A549 (cell line): ENCODE results near the gene RUNX3. TPM values are rescaled to one million over a fixed set of nuclear protein-coding genes. Genes with fewer than 3 reads are reported as not detected.

Source experiments
- ATAC-seq, 2 experiments: fragments of 200-7000 bp in 1 of 2; fragments of >200 bp in 1 of 2; cut with Nextera tagmentation in 1 of 2; cut with Tn5 transposase in 1 of 2; 3 replicates each; pipeline versions ENCODE4 v1.8.0 to v1.9.1; 2018 to 2020; ENCODE audit warnings: mild to moderate bottlenecking in 1 of 2, moderate library complexity in 1 of 2
- CTCF ChIA-PET: fragments of 300-600 bp; sonication (Branson Sonifier 250); formaldehyde crosslinking; extraction: SDS; loops from one replicate; lab custom pipeline; 2021; ENCODE audit warnings: antibody characterized with exemption, inconsistent platforms; lab: Yijun Ruan, JAX
- POLR2A ChIA-PET: fragments of 350-600 bp; formaldehyde crosslinking; extraction: SDS; loops from one replicate; lab custom pipeline; 2021; ENCODE audit warnings: antibody characterized with exemption, inconsistent platforms; lab: Yijun Ruan, JAX
- DNase-seq, 2 experiments: peaks; one replicate each; pipeline versions ENCODE4 v3.0.0 to v3.0.0-alpha.2; 2011 to 2016; ENCODE audit warnings: low read depth in 1 of 2, low spot score in 1 of 2
- FAIRE-seq: peaks from 2 replicates; lab custom pipeline; 2011; peaks lifted over from hg19 to GRCh38; lab: Jason Lieb, UNC
- H3K27ac ChIP-seq, 2 experiments: fragments of >200 bp; sonication (Bioruptor Twin); formaldehyde crosslinking; 3 replicates each; pipeline ENCODE4 v1.5.1; 2016 to 2017
- H3K4me1 ChIP-seq: fragments of >200 bp; sonication (Bioruptor Twin); formaldehyde crosslinking; 3 replicates; pipeline ENCODE4 v1.6.1; 2016
- H3K4me2 ChIP-seq: fragments of >200 bp; sonication (Bioruptor Twin); formaldehyde crosslinking; 3 replicates; pipeline ENCODE4 v1.6.1; 2016
- H3K4me3 ChIP-seq: fragments of >200 bp; sonication (Bioruptor Twin); formaldehyde crosslinking; 3 replicates; pipeline ENCODE4 v1.5.1; 2016
- H3K9me3 ChIP-seq: fragments of >200 bp; sonication (Bioruptor Twin); formaldehyde crosslinking; 3 replicates; pipeline ENCODE4 v1.6.1; 2016
- BCL3 ChIP-seq: fragments of >200 bp; sonication (Bioruptor Twin); formaldehyde crosslinking; IDR thresholded peaks from 3 replicates; pipeline ENCODE4 v1.6.1; 2016
- CHD2 ChIP-seq: fragments of 150-350 bp; IDR thresholded peaks from 2 replicates; pipeline ENCODE4 v1.6.1; 2014; ENCODE audit warnings: low read length; ENCODE audit not compliant: partially characterized antibody
- EHF ChIP-seq: fragments of 250-450 bp; sonication (Bioruptor Pico); IDR thresholded peaks from 2 replicates; pipeline ENCODE4 v1.5.0; 2020; ENCODE audit warnings: mild to moderate bottlenecking
- EP300 ChIP-seq, 2 experiments: fragments of >200 bp; sonication (Bioruptor Twin); formaldehyde crosslinking; IDR thresholded peaks; 2 replicates in 1 of 2; 3 replicates in 1 of 2; pipeline ENCODE4 v1.6.1; 2016 to 2017
- FOSL2 ChIP-seq, 2 experiments: fragments of 450-650 bp in 1 of 2; fragments of >200 bp in 1 of 2; sonication (Bioruptor Twin) in 1 of 2; formaldehyde crosslinking; IDR thresholded peaks; 2 replicates each; pipeline versions ENCODE4 v1.5.0 to v1.6.1; 2016 to 2020; ENCODE audit warnings: mild to moderate bottlenecking in 1 of 2, moderate library complexity in 1 of 2
- HEYL ChIP-seq: fragments of 250-450 bp; sonication (Bioruptor Pico); IDR thresholded peaks from 2 replicates; pipeline ENCODE4 v1.8.0; 2021; ENCODE audit warnings: mild to moderate bottlenecking, moderate library complexity
- HOXA7 ChIP-seq: fragments of 250-450 bp; sonication (Bioruptor Pico); IDR thresholded peaks from 2 replicates; pipeline ENCODE4 v1.5.0; 2020; ENCODE audit warnings: mild to moderate bottlenecking, moderate library complexity
- HOXB5 ChIP-seq: fragments of 250-450 bp; sonication (Bioruptor Pico); IDR thresholded peaks from 2 replicates; pipeline ENCODE4 v1.5.0; 2020; ENCODE audit warnings: mild to moderate bottlenecking, moderate library complexity
- JUNB ChIP-seq: fragments of >200 bp; sonication (Bioruptor Twin); formaldehyde crosslinking; IDR thresholded peaks from 2 replicates; pipeline ENCODE4 v1.6.1; 2016
- KDM1A ChIP-seq: fragments of 200-600 bp; sonication (generic); IDR thresholded peaks from 2 replicates; pipeline ENCODE4 v1.6.1; 2016; ENCODE audit warnings: low read depth, mild to moderate bottlenecking
- MAX ChIP-seq: IDR thresholded peaks from 2 replicates; pipeline ENCODE4 v1.6.1; 2012
- MAZ ChIP-seq: fragments of 150-350 bp; IDR thresholded peaks from 2 replicates; pipeline ENCODE4 v1.6.1; 2014; ENCODE audit warnings: antibody characterized with exemption, low read depth, low read length, borderline replicate concordance
- NFE2L2 ChIP-seq: fragments of 150-350 bp; conservative IDR thresholded peaks from 2 replicates; pipeline ENCODE4 v1.6.1; 2014; ENCODE audit warnings: low read length
- PHF8 ChIP-seq: fragments of 200-600 bp; sonication (generic); IDR thresholded peaks from 2 replicates; pipeline ENCODE4 v1.6.1; 2016; ENCODE audit warnings: low read depth, mild to moderate bottlenecking, antibody characterized with exemption, moderate library complexity, borderline replicate concordance
- POLR2AphosphoS2 ChIP-seq: conservative IDR thresholded peaks from 2 replicates; pipeline ENCODE4 v1.6.1; 2012; ENCODE audit warnings: low read length, improper control_type of control experiment, inconsistent platforms
- RAD21 ChIP-seq, 2 experiments: fragments of >200 bp in 1 of 2; sonication (Bioruptor Twin) in 1 of 2; formaldehyde crosslinking in 1 of 2; IDR thresholded peaks in 1 of 2; conservative IDR thresholded peaks in 1 of 2; 2 replicates in 1 of 2; 3 replicates in 1 of 2; pipeline ENCODE4 v1.6.1; 2012 to 2018; ENCODE audit warnings: inconsistent platforms in 1 of 2
- RARB ChIP-seq: fragments of 250-450 bp; sonication (Bioruptor Pico); IDR thresholded peaks from 2 replicates; pipeline ENCODE4 v1.8.0; 2021; ENCODE audit warnings: mild to moderate bottlenecking, moderate library complexity
- RNF2 ChIP-seq: fragments of 200-600 bp; sonication (generic); IDR thresholded peaks from 2 replicates; pipeline ENCODE4 v1.6.1; 2016; ENCODE audit warnings: low read depth, mild to moderate bottlenecking, antibody characterized with exemption, moderate library complexity, borderline replicate concordance
- SMC3 ChIP-seq: fragments of >200 bp; sonication (Bioruptor Twin); formaldehyde crosslinking; IDR thresholded peaks from 3 replicates; pipeline ENCODE4 v1.6.1; 2018; ENCODE audit warnings: inconsistent platforms
- SREBF2 ChIP-seq: fragments of 450-650 bp; IDR thresholded peaks from 2 replicates; pipeline ENCODE4 v1.6.1; 2014; ENCODE audit warnings: mild to moderate bottlenecking, moderate library complexity
- ZFP36 ChIP-seq: fragments of 450-650 bp; IDR thresholded peaks from 2 replicates; pipeline ENCODE4 v1.6.1; 2014; ENCODE audit warnings: borderline replicate concordance; ENCODE audit not compliant: partially characterized antibody
- WGBS: methylation state at CpG from one replicate; pipeline ENCODE4 v1.1.6; 2017; ENCODE audit errors: missing lambda C conversion rate; 5-methylcytosine and 5-hydroxymethylcytosine counted together
- polyA plus RNA-seq, 4 experiments: library from polyadenylated mRNA; depleted of rRNA in 3 of 4; stranded (reverse); fragments of >200 nt; fragmentation: RNase III in 1 of 4; extraction: RNeasy Plus Mini Kit Qiagen cat#74134 plus additional on column Dnase treatment in 1 of 4; gene quantifications; 2 replicates in 3 of 4; 3 replicates in 1 of 4; pipeline ENCODE4 v1.2.3, GENCODE V29; 2011 to 2017
- TF ChIP-seq, protein P1 (sequence below): fragments of 250-450 bp; sonication (Bioruptor Pico); IDR thresholded peaks from 2 replicates; pipeline ENCODE4 v1.5.0; 2021; ENCODE audit warnings: mild to moderate bottlenecking, moderate library complexity, borderline replicate concordance
- TF ChIP-seq, protein P2 (sequence below): fragments of >200 bp; sonication (Bioruptor Twin); formaldehyde crosslinking; IDR thresholded peaks from 3 replicates; pipeline ENCODE4 v1.5.1; 2016

The RUNX3 gene
- polyA plus RNA-seq, 2 of the 4 experiments (the other 2 are of a cell fraction): 1.4 to 4.0 TPM

- CTCF ChIA-PET: interaction anchor here (0.6 kb wide), 2 partner anchors 50 to 360 kb away, joined by 3 read pairs; no protein-coding TSS in a partner anchor
- H3K4me1 ChIP-seq: no peaks in the 10 kb centered on the region
- no peaks in the 10 kb centered on the region for H3K9me3 ChIP-seq
- FAIRE-seq (no peak), ATAC-seq (no peak), DNase-seq (no peak)
- 92% methylated on average over 1 of the region's 12 CpGs for WGBS
- no peak overlapping the region for H3K27ac ChIP-seq
- H3K4me2 ChIP-seq: no peak overlapping the region
- H3K4me3 ChIP-seq: no peak overlapping the region
- POLR2A ChIA-PET: no interaction called here
- TF ChIP-seq POLR2AphosphoS2 (no peak), RARB (CRISPR knock-in tag) (no peak), CHD2 (no peak), BCL3 (no peak), EHF (CRISPR knock-in tag) (no peak), KDM1A (no peak), SMC3 (no peak), MAX (no peak), JUNB (no peak)
- TF ChIP-seq, protein P1, sequence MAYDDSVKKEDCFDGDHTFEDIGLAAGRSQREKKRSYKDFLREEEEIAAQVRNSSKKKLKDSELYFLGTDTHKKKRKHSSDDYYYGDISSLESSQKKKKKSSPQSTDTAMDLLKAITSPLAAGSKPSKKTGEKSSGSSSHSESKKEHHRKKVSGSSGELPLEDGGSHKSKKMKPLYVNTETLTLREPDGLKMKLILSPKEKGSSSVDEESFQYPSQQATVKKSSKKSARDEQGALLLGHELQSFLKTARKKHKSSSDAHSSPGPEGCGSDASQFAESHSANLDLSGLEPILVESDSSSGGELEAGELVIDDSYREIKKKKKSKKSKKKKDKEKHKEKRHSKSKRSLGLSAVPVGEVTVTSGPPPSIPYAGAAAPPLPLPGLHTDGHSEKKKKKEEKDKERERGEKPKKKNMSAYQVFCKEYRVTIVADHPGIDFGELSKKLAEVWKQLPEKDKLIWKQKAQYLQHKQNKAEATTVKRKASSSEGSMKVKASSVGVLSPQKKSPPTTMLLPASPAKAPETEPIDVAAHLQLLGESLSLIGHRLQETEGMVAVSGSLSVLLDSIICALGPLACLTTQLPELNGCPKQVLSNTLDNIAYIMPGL (CRISPR knock-in tag): no peak
These were observed 28.9 kb downstream of the RUNX3 start for GRCh38 chr1:24900985-24901781.

DNA sequence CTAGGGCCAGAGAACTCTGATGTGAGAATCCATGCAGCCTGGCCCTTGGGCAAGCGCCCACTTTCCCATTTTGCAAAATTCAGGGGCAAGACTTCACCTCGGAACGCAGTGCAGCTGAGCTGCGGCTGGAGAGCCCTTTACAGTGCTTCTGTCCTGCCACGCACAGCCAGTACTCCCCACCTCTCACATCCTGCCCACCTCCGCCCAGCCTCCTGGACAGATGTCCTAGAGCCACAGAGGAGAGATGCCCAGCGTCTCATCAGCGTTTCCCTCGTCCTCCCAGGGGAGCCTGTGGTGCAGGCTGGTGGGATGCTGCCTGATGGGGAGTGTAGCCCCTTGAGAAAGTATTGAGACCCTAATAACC lies 29.6 kb downstream of the RUNX3 start:
- FAIRE-seq (no peak), DNase-seq (no peak)
- POLR2A ChIA-PET: no interaction called here
- Histone ChIP-seq H3K4me1 (no peaks in the 10 kb centered on the region), H3K27ac (no peak overlapping the region), H3K9me3 (no peaks in the 10 kb centered on the region), H3K4me2 (no peak overlapping the region), H3K4me3 (no peak overlapping the region)
- 82% methylated on average over 9 of the region's 9 CpGs for WGBS
- no peak for TF ChIP-seq NFE2L2
- no peak for TF ChIP-seq HOXA7 (CRISPR knock-in tag)
- no peak for TF ChIP-seq PHF8
- TF ChIP-seq MAZ: no peak
- no peak for TF ChIP-seq ZFP36
- no peak for TF ChIP-seq RNF2
- TF ChIP-seq FOSL2 (IDR thresholded peaks at IDR 0.05): no peak
- TF ChIP-seq FOSL2 (CRISPR knock-in tag; IDR thresholded peaks at IDR 0.05): no peak
- TF ChIP-seq SREBF2: no peak
- TF ChIP-seq EP300 (IDR thresholded peaks at IDR 0.05): no peak
- no peak for TF ChIP-seq HEYL (CRISPR knock-in tag)
- no peak for TF ChIP-seq RAD21 (conservative IDR thresholded peaks at IDR 0.05 in 1 of 2, IDR thresholded peaks at IDR 0.05 in 1 of 2)
- TF ChIP-seq POLR2AphosphoS2: no peak
- TF ChIP-seq HOXB5 (CRISPR knock-in tag): no peak
- TF ChIP-seq, protein P2, sequence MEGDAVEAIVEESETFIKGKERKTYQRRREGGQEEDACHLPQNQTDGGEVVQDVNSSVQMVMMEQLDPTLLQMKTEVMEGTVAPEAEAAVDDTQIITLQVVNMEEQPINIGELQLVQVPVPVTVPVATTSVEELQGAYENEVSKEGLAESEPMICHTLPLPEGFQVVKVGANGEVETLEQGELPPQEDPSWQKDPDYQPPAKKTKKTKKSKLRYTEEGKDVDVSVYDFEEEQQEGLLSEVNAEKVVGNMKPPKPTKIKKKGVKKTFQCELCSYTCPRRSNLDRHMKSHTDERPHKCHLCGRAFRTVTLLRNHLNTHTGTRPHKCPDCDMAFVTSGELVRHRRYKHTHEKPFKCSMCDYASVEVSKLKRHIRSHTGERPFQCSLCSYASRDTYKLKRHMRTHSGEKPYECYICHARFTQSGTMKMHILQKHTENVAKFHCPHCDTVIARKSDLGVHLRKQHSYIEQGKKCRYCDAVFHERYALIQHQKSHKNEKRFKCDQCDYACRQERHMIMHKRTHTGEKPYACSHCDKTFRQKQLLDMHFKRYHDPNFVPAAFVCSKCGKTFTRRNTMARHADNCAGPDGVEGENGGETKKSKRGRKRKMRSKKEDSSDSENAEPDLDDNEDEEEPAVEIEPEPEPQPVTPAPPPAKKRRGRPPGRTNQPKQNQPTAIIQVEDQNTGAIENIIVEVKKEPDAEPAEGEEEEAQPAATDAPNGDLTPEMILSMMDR: no peak
- TF ChIP-seq, all 56 proteins: peak for 0
- ATAC-seq: no peak
- CTCF ChIA-PET: interaction anchor here (0.6 to 5.2 kb wide), 2 partner anchors 52 to 360 kb away, joined by 3 to 34 read pairs; no protein-coding TSS in a partner anchor
